H1 (cell line): ENCODE measurements around the gene MITF. TPM values are rescaled to one million over a fixed set of nuclear protein-coding genes. Genes with fewer than 3 reads are reported as not detected.

ENCODE experiments used
- CTCF ChIA-PET: fragments of 300-600 bp; sonication (Branson Sonifier 250); formaldehyde crosslinking; loops from one replicate; lab custom pipeline; 2021; ENCODE audit not compliant: partially characterized antibody; lab: Charles Lee
- POLR2A ChIA-PET: fragments of 300-600 bp; sonication (Branson Sonifier 250); formaldehyde crosslinking; loops from one replicate; lab custom pipeline; 2021; ENCODE audit warnings: inconsistent platforms; ENCODE audit not compliant: partially characterized antibody; lab: Charles Lee
- DNase-seq, 2 experiments: peaks; one replicate each; pipeline versions ENCODE4 v3.0.0 to v3.0.0-alpha.2; 2010 to 2022; ENCODE audit warnings: low spot score in 2 of 2, low read depth in 1 of 2, mixed read lengths in 1 of 2
- FAIRE-seq: peaks from 2 replicates; lab custom pipeline; 2011; peaks lifted over from hg19 to GRCh38; lab: Jason Lieb, UNC
- H2AFZ ChIP-seq: 2 replicates; pipeline ENCODE4 v1.8.1; 2012; ENCODE audit warnings: low read length, inconsistent platforms
- H2AK5ac ChIP-seq: 2 replicates; pipeline ENCODE4 v1.6.1; 2013; ENCODE audit warnings: low read depth, low read length
- H2BK120ac ChIP-seq: replicated peaks from 2 replicates; pipeline ENCODE3; 2013; ENCODE audit warnings: low read depth, low read length, inconsistent platforms
- H2BK12ac ChIP-seq: 2 replicates; pipeline ENCODE4 v1.6.1; 2013; ENCODE audit warnings: low read depth, low read length
- H2BK15ac ChIP-seq: 2 replicates; pipeline ENCODE4 v1.6.1; 2013; ENCODE audit warnings: low read length
- H2BK20ac ChIP-seq: 2 replicates; pipeline ENCODE4 v1.6.1; 2013; ENCODE audit warnings: low read length
- H2BK5ac ChIP-seq: 2 replicates; pipeline ENCODE4 v1.6.1; 2013; ENCODE audit warnings: low read depth, low read length
- H3K14ac ChIP-seq: 2 replicates; pipeline ENCODE4 v1.6.1; 2013; ENCODE audit warnings: inconsistent platforms; ENCODE audit not compliant: insufficient read length
- H3K18ac ChIP-seq: 2 replicates; pipeline ENCODE4 v1.6.1; 2013; ENCODE audit warnings: low read length; ENCODE audit errors: extremely low read depth
- H3K23ac ChIP-seq: 2 replicates; pipeline ENCODE4 v1.6.1; 2013; ENCODE audit warnings: inconsistent platforms; ENCODE audit not compliant: insufficient read length
- H3K23me2 ChIP-seq: 2 replicates; pipeline ENCODE4 v1.6.1; 2013; ENCODE audit warnings: low read depth, low read length
- H3K27ac ChIP-seq: 2 replicates; pipeline ENCODE4 v1.6.1; 2011; ENCODE audit warnings: low read depth, low read length, inconsistent platforms
- H3K27me3 ChIP-seq, 4 experiments: replicated peaks in 1 of 4; 1 replicate in 1 of 4; 2 replicates in 3 of 4; pipeline versions ENCODE4 v1.6.1 to v1.8.1; 2011 to 2013; ENCODE audit warnings: low read length in 3 of 4, mild to moderate bottlenecking in 3 of 4, inconsistent platforms in 2 of 4, mixed read lengths in 2 of 4, moderate library complexity in 1 of 4; ENCODE audit not compliant: control insufficient read depth in 3 of 4, insufficient read depth in 3 of 4; ENCODE audit errors: extremely low read depth in 1 of 4
- H3K36me3 ChIP-seq, 4 experiments: 2 replicates each; pipeline versions ENCODE4 v1.6.1 to v1.8.1; 2011 to 2013; ENCODE audit warnings: mild to moderate bottlenecking in 4 of 4, low read length in 3 of 4, moderate library complexity in 2 of 4, control low read depth in 1 of 4, inconsistent platforms in 1 of 4; ENCODE audit not compliant: insufficient read depth in 4 of 4, control insufficient read depth in 2 of 4
- H3K4ac ChIP-seq: replicated peaks from 2 replicates; pipeline ENCODE3; 2013; ENCODE audit warnings: low read length, low read depth, mixed read lengths, inconsistent platforms; ENCODE audit not compliant: insufficient read length
- H3K4me1 ChIP-seq, 4 experiments: replicated peaks in 1 of 4; 1 replicate in 1 of 4; 2 replicates in 3 of 4; pipeline versions ENCODE4 v1.6.1 to v1.8.1; 2011 to 2013; ENCODE audit warnings: low read length in 3 of 4, inconsistent platforms in 2 of 4, mixed read lengths in 1 of 4; ENCODE audit not compliant: insufficient read depth in 4 of 4, control insufficient read depth in 3 of 4
- H3K4me2 ChIP-seq, 2 experiments: 2 replicates each; pipeline versions ENCODE4 v1.6.1 to v1.8.1; 2011 to 2013; ENCODE audit warnings: low read depth in 2 of 2, low read length in 2 of 2, control low read depth in 1 of 2, inconsistent platforms in 1 of 2, mild to moderate bottlenecking in 1 of 2; ENCODE audit not compliant: insufficient read depth in 1 of 2
- H3K4me3 ChIP-seq, 4 experiments: fragments of 200-600, 300-600 bp in 1 of 4; sonication (generic), shearing (Covaris generic), sonication (Bioruptor Twin) in 1 of 4; 2 replicates each; pipeline versions ENCODE4 v1.5.1 to v1.8.1; 2011 to 2016; ENCODE audit warnings: low read length in 4 of 4, low read depth in 3 of 4, control low read depth in 2 of 4, inconsistent platforms in 2 of 4, mild to moderate bottlenecking in 2 of 4, mixed read lengths in 1 of 4, moderate library complexity in 1 of 4; ENCODE audit not compliant: insufficient read depth in 2 of 4; ENCODE audit errors: extremely low read depth in 1 of 4
- H3K56ac ChIP-seq: replicated peaks from 2 replicates; pipeline ENCODE3; 2013; ENCODE audit warnings: low read depth, mild to moderate bottlenecking, mixed read lengths, low read length, inconsistent platforms; ENCODE audit not compliant: insufficient read length
- H3K79me1 ChIP-seq: 2 replicates; pipeline ENCODE4 v1.6.1; 2013; ENCODE audit warnings: low read depth, low read length, control low read depth
- H3K79me2 ChIP-seq, 2 experiments: 2 replicates each; pipeline versions ENCODE4 v1.6.1 to v1.8.1; 2012 to 2013; ENCODE audit warnings: low read length in 2 of 2, mild to moderate bottlenecking in 2 of 2, inconsistent platforms in 1 of 2; ENCODE audit not compliant: insufficient read depth in 2 of 2, control insufficient read depth in 1 of 2
- H3K9ac ChIP-seq, 4 experiments: replicated peaks in 1 of 4; 1 replicate in 1 of 4; 2 replicates in 3 of 4; pipeline versions ENCODE4 v1.6.1 to v1.8.1; 2011 to 2013; ENCODE audit warnings: low read depth in 3 of 4, low read length in 3 of 4, control low read depth in 2 of 4, mild to moderate bottlenecking in 2 of 4, moderate library complexity in 2 of 4, inconsistent platforms in 1 of 4; ENCODE audit errors: extremely low read depth in 1 of 4
- H3K9me3 ChIP-seq, 2 experiments: 2 replicates each; pipeline versions ENCODE4 v1.6.1 to v1.8.1; 2012 to 2013; ENCODE audit warnings: mild to moderate bottlenecking in 2 of 2, moderate library complexity in 2 of 2, control low read depth in 1 of 2, inconsistent platforms in 1 of 2, low read depth in 1 of 2, low read length in 1 of 2, mixed read lengths in 1 of 2; ENCODE audit not compliant: insufficient read depth in 2 of 2
- H4K20me1 ChIP-seq, 2 experiments: replicated peaks in 1 of 2; 2 replicates each; pipeline versions ENCODE3 to v1.8.1; 2011 to 2013; ENCODE audit warnings: inconsistent platforms in 2 of 2, low read length in 2 of 2, mild to moderate bottlenecking in 1 of 2; ENCODE audit not compliant: insufficient read depth in 2 of 2, control insufficient read depth in 1 of 2
- H4K5ac ChIP-seq: 2 replicates; pipeline ENCODE4 v1.6.1; 2013; ENCODE audit warnings: low read length, low read depth, mixed read lengths, inconsistent platforms; ENCODE audit not compliant: insufficient read length
- H4K8ac ChIP-seq: 2 replicates; pipeline ENCODE4 v1.8.0; 2013; ENCODE audit warnings: mild to moderate bottlenecking, moderate library complexity, low read length, inconsistent platforms; ENCODE audit not compliant: insufficient read depth; ENCODE audit errors: extremely low read depth
- H4K91ac ChIP-seq: replicated peaks from 2 replicates; pipeline ENCODE3; 2013; ENCODE audit warnings: low read length, mixed read lengths, inconsistent platforms; ENCODE audit not compliant: insufficient read length
- CREB1 ChIP-seq: IDR thresholded peaks from 2 replicates; pipeline ENCODE4 v1.6.1; 2012; ENCODE audit warnings: inconsistent platforms
- EP300 ChIP-seq, 2 experiments: IDR thresholded peaks; 1 replicate in 1 of 2; 2 replicates in 1 of 2; pipeline ENCODE4 v1.6.1; 2011 to 2012; ENCODE audit warnings: low read depth in 2 of 2, low read length in 2 of 2, mild to moderate bottlenecking in 2 of 2, borderline replicate concordance in 1 of 2, inconsistent platforms in 1 of 2, moderate library complexity in 1 of 2
- FOSL1 ChIP-seq: IDR thresholded peaks from 2 replicates; pipeline ENCODE4 v1.6.1; 2011; ENCODE audit warnings: mild to moderate bottlenecking, low read depth, low read length, moderate library complexity; ENCODE audit not compliant: insufficient read depth
- KDM4A ChIP-seq: IDR thresholded peaks from one replicate; pipeline ENCODE4 v1.7.1; 2012; ENCODE audit warnings: low read depth, mild to moderate bottlenecking, moderate library complexity, low read length, inconsistent platforms; ENCODE audit not compliant: severe bottlenecking
- RXRA ChIP-seq: IDR thresholded peaks from 2 replicates; pipeline ENCODE4 v1.6.1; 2011; ENCODE audit warnings: low read depth, mild to moderate bottlenecking, low read length, moderate library complexity; ENCODE audit not compliant: insufficient read depth
- SP1 ChIP-seq: IDR thresholded peaks from 2 replicates; pipeline ENCODE4 v1.6.1; 2011; ENCODE audit warnings: low read depth, low read length
- SRF ChIP-seq: IDR thresholded peaks from 2 replicates; pipeline ENCODE4 v1.6.1; 2011; ENCODE audit warnings: mild to moderate bottlenecking, low read depth, low read length, moderate library complexity
- polyA plus RNA-seq, 7 experiments: library from polyadenylated mRNA; depleted of rRNA in 3 of 7; stranded (reverse) in 5 of 7; unstranded in 2 of 7; fragments of >200 nt in 5 of 7; fragments of 200-250 nt in 2 of 7; gene quantifications; 1 replicate in 5 of 7; 2 replicates in 1 of 7; 4 replicates in 1 of 7; pipeline versions ENCODE4 v1.2.1 to v1.2.3, GENCODE V29; 2011 to 2013; ENCODE audit warnings: missing spikeins in 2 of 7, mixed read lengths in 2 of 7
- total RNA-seq: library from RNA; stranded (reverse); fragmentation: NEBNext Ultra II Directional; extraction: Animal tissue kit (Norgen Biotek cat#: 25700); gene quantifications from 2 replicates; pipeline ENCODE4 v1.2.1, GENCODE V29; 2021
- TF ChIP-seq, protein P1 (sequence below): IDR thresholded peaks from 2 replicates; pipeline ENCODE4 v1.6.1; 2011; ENCODE audit warnings: low read length, improper control_type of control experiment
- TF ChIP-seq, protein P2 (sequence below), 3 experiments: IDR thresholded peaks; 1 replicate in 2 of 3; 2 replicates in 1 of 3; pipeline versions ENCODE4 v1.5.1 to v1.6.1; 2011; ENCODE audit warnings: low read length in 3 of 3, mild to moderate bottlenecking in 3 of 3, inconsistent platforms in 2 of 3, low read depth in 1 of 3, moderate library complexity in 1 of 3; ENCODE audit not compliant: insufficient read depth in 1 of 3; ENCODE audit errors: control extremely low read depth in 1 of 3
- TF ChIP-seq, protein P3 (sequence below): IDR thresholded peaks from 2 replicates; pipeline ENCODE4 v1.6.1; 2012; ENCODE audit warnings: inconsistent platforms

The MITF gene
- total and polyA plus RNA-seq, 2 of the 8 experiments (the other 6 are each of a cell fraction or from before 2014, with no cell fraction given): 0.53 to 1.4 TPM

DNA sequence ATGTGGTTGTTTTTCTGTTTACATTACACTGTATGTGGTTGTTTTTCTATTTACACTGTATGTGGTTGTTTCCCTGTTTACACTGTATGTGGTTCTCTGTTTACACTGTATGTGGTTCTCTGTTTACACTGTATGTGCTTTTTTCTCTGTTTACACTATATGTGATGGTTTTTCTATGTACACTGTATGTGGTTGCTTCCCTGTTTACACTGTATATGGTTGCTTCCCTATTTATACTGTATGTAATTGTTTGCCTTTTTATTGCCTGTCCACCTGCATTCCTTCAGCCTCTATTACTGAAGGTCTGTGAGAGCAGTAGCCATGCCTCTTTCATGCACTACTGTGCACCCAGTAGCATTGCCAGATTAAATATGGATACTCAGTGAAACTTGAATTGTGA is 94.3 kb downstream of the MITF start:
- no peaks in the 10 kb centered on the region for H4K20me1 ChIP-seq
- H2BK120ac ChIP-seq: no peak overlapping the region
- no peak overlapping the region for H4K5ac ChIP-seq
- no peaks in the 10 kb centered on the region for H3K4me1 ChIP-seq
- H3K27me3 ChIP-seq: no peaks in the 10 kb centered on the region
- no peaks in the 10 kb centered on the region for H3K79me1 ChIP-seq
- H3K23me2 ChIP-seq: no peaks in the 10 kb centered on the region
- no peak overlapping the region for H3K4me2 ChIP-seq
- no peak overlapping the region for H3K27ac ChIP-seq
- no peak overlapping the region for H3K4me3 ChIP-seq
- no peak overlapping the region for H2BK15ac ChIP-seq
- no peak overlapping the region for H2BK5ac ChIP-seq
- ChIA-PET POLR2A (no interaction called here), CTCF (no interaction called here)
- H3K79me2 ChIP-seq: no peaks in the 10 kb centered on the region
- FAIRE-seq (no peak), DNase-seq (no peak)
- no peak overlapping the region for H2AFZ ChIP-seq
- H3K36me3 ChIP-seq: no peaks in the 10 kb centered on the region
- no peak overlapping the region for H2AK5ac ChIP-seq
- H3K56ac ChIP-seq: no peak overlapping the region
- H3K9me3 ChIP-seq: no peaks in the 10 kb centered on the region
- H3K18ac ChIP-seq: no peak overlapping the region
- H4K91ac ChIP-seq: no peak overlapping the region
- H3K9ac ChIP-seq: no peak overlapping the region
- H4K8ac ChIP-seq: no peak overlapping the region
- no peak overlapping the region for H2BK20ac ChIP-seq
- H2BK12ac ChIP-seq: no peak overlapping the region
- H3K23ac ChIP-seq: no peak overlapping the region
- no peak overlapping the region for H3K14ac ChIP-seq
- no peak for TF ChIP-seq KDM4A
- TF ChIP-seq, protein P1, sequence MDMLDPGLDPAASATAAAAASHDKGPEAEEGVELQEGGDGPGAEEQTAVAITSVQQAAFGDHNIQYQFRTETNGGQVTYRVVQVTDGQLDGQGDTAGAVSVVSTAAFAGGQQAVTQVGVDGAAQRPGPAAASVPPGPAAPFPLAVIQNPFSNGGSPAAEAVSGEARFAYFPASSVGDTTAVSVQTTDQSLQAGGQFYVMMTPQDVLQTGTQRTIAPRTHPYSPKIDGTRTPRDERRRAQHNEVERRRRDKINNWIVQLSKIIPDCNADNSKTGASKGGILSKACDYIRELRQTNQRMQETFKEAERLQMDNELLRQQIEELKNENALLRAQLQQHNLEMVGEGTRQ: no peak
- no peak for TF ChIP-seq RXRA
- TF ChIP-seq EP300 (IDR thresholded peaks at IDR 0.05; ENCODE audit: borderline replicate concordance in 1 of 2, low read depth in 2 of 2, low read length in 2 of 2): no peak
- TF ChIP-seq, protein P2, sequence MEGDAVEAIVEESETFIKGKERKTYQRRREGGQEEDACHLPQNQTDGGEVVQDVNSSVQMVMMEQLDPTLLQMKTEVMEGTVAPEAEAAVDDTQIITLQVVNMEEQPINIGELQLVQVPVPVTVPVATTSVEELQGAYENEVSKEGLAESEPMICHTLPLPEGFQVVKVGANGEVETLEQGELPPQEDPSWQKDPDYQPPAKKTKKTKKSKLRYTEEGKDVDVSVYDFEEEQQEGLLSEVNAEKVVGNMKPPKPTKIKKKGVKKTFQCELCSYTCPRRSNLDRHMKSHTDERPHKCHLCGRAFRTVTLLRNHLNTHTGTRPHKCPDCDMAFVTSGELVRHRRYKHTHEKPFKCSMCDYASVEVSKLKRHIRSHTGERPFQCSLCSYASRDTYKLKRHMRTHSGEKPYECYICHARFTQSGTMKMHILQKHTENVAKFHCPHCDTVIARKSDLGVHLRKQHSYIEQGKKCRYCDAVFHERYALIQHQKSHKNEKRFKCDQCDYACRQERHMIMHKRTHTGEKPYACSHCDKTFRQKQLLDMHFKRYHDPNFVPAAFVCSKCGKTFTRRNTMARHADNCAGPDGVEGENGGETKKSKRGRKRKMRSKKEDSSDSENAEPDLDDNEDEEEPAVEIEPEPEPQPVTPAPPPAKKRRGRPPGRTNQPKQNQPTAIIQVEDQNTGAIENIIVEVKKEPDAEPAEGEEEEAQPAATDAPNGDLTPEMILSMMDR (IDR thresholded peaks at IDR 0.05; ENCODE audit: control extremely low read depth in 1 of 3, insufficient read depth in 1 of 3, low read depth in 1 of 3, low read length in 3 of 3): no peak
- no peak for TF ChIP-seq CREB1
- no peak for TF ChIP-seq SP1
- TF ChIP-seq, protein P3, sequence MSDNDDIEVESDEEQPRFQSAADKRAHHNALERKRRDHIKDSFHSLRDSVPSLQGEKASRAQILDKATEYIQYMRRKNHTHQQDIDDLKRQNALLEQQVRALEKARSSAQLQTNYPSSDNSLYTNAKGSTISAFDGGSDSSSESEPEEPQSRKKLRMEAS: no peak
- TF ChIP-seq SRF: no peak
- TF ChIP-seq FOSL1: no peak
- no peak overlapping the region for H3K4ac ChIP-seq
